ENCODE results near the gene SPON1. TPM values are rescaled to one million over a fixed set of nuclear protein-coding genes. Genes with fewer than 3 reads are reported as not detected.

SPON1 gene
- total and polyA plus RNA-seq, 10 of the 15 experiments (the other 5 are each of a cell fraction or from before 2014, with no cell fraction given), result 0.13 to 1.1 (median 0.18) TPM; not detected in 5

GRCh38 chr11:13917904-13918303 lies 44.6 kb upstream of the SPON1 start:
- BruUV-seq (replicated peaks), result no TSS peak
- WGBS (ENCODE audit: insufficient coverage, insufficient replicate concordance, low lambda C conversion rate, missing lambda C conversion rate), result 0% methylated on average over 2 of the region's 2 CpGs
- no peak for DNase-seq (ENCODE audit: low read depth, low spot score)
- Histone ChIP-seq H3K27me3 (replicated peaks in 1 of 2; ENCODE audit: control insufficient read depth in 2 of 2, insufficient read depth in 2 of 2, low read length in 1 of 2) (no peaks in the 10 kb centered on the region), H3K4me1 (ENCODE audit: control insufficient read depth, insufficient read depth, low read length) (no peaks in the 10 kb centered on the region), H3K36me3 (ENCODE audit: control insufficient read depth in 2 of 2, insufficient read depth in 2 of 2, low read length in 1 of 2) (no peaks in the 10 kb centered on the region), H3K79me2 (ENCODE audit: control insufficient read depth, insufficient read depth, low read length) (no peaks in the 10 kb centered on the region), H3K9me3 (replicated peaks; ENCODE audit: control insufficient read depth, insufficient read depth, low read length) (no peaks in the 10 kb centered on the region), H3K4me3 (no peak overlapping the region), H2AFZ (ENCODE audit: control insufficient read depth, low read depth, low read length) (no peak overlapping the region), H3K27ac (ENCODE audit: control insufficient read depth, insufficient read depth) (no peak overlapping the region), H4K20me1 (ENCODE audit: control insufficient read depth, insufficient read depth) (no peaks in the 10 kb centered on the region), H3K4me2 (ENCODE audit: control insufficient read depth, insufficient read depth) (no peak overlapping the region), H3K9ac (ENCODE audit: control insufficient read depth, insufficient read depth, low read length) (no peak overlapping the region)
- intact Hi-C loops (cut with micrococcal nuclease; ENCODE audit: unreplicated experiment) (no loop called here), in situ Hi-C loops (cut with MboI) (no loop called here)
- POLR2A ChIA-PET, result no interaction called here
- no peak for FAIRE-seq
- SMC1A ChIA-PET (ENCODE audit: uncharacterized antibody, unreplicated experiment), result no interaction called here
- TF ChIP-seq RFX5 (IDR thresholded peaks at IDR 0.05; ENCODE audit: low read depth, low read length) (no peak), NFIC (IDR thresholded peaks at IDR 0.05; ENCODE audit: low read depth, low read length) (no peak), IRF5 (IDR thresholded peaks at IDR 0.05; ENCODE audit: borderline replicate concordance) (no peak), NR2F1 (conservative IDR thresholded peaks at IDR 0.05) (no peak), MAX (IDR thresholded peaks at IDR 0.05; ENCODE audit: low read depth, low read length) (no peak), KLF5 (IDR thresholded peaks at IDR 0.05; ENCODE audit: partially characterized antibody) (no peak), ATF2 (IDR thresholded peaks at IDR 0.05; ENCODE audit: low read length) (no peak), NFYB (IDR thresholded peaks at IDR 0.05; ENCODE audit: insufficient read depth, low read depth, low read length) (no peak), TCF12 (IDR thresholded peaks at IDR 0.05; ENCODE audit: low read depth, low read length) (no peak), ZBTB11 (CRISPR knock-in tag; IDR thresholded peaks at IDR 0.05) (no peak), SMC3 (IDR thresholded peaks at IDR 0.05; ENCODE audit: borderline replicate concordance, low read length) (no peak), ZBED1 (IDR thresholded peaks at IDR 0.05; ENCODE audit: borderline replicate concordance) (no peak)
- RAD21 ChIA-PET (ENCODE audit: unreplicated experiment), result no interaction called here
- CTCF ChIA-PET, result no interaction called here
- ATAC-seq, result no peak
